KMS-11 (cell line): ENCODE measurements around the gene PLA2G4E.

Experiments used
- H2AFZ ChIP-seq: fragments of 200-600 bp; sonication (generic); 2 replicates; pipeline ENCODE4 v1.6.1; 2016; ENCODE audit warnings: antibody characterized with exemption, mixed run types, low read depth
- H3K27ac ChIP-seq: fragments of 200-600 bp; sonication (generic); 2 replicates; pipeline ENCODE4 v1.6.1; 2016; ENCODE audit warnings: mild to moderate bottlenecking, mixed run types
- H3K27me3 ChIP-seq: fragments of 200-600 bp; sonication (generic); 2 replicates; pipeline ENCODE4 v1.6.1; 2017; ENCODE audit warnings: mild to moderate bottlenecking, low read depth, mixed run types, moderate library complexity; ENCODE audit not compliant: insufficient read depth
- H3K36me3 ChIP-seq: fragments of 200-600 bp; sonication (generic); 2 replicates; pipeline ENCODE4 v1.6.1; 2017; ENCODE audit warnings: mild to moderate bottlenecking, mixed run types; ENCODE audit not compliant: insufficient read depth
- H3K4me1 ChIP-seq: fragments of 200-600 bp; sonication (generic); 2 replicates; pipeline ENCODE4 v1.6.1; 2016; ENCODE audit warnings: mild to moderate bottlenecking, low read depth, mixed run types; ENCODE audit not compliant: poor library complexity, severe bottlenecking
- H3K4me2 ChIP-seq: fragments of 200-600 bp; sonication (generic); 2 replicates; pipeline ENCODE4 v1.7.0; 2016; ENCODE audit warnings: mild to moderate bottlenecking, mixed run types
- H3K4me3 ChIP-seq: fragments of 200-600 bp; sonication (generic); IDR thresholded peaks from 2 replicates; pipeline ENCODE4 v1.6.1; 2017; ENCODE audit warnings: low read depth, low read length, mixed read lengths; ENCODE audit not compliant: insufficient read depth
- H3K79me2 ChIP-seq: fragments of 200-600 bp; sonication (generic); 2 replicates; pipeline ENCODE4 v1.6.1; 2016; ENCODE audit warnings: low read depth, mixed run types; ENCODE audit not compliant: insufficient read depth
- H3K9ac ChIP-seq: fragments of 200-600 bp; sonication (generic); 2 replicates; pipeline ENCODE4 v1.6.1; 2016; ENCODE audit warnings: mild to moderate bottlenecking, mixed run types
- H4K20me1 ChIP-seq: fragments of 200-600 bp; sonication (generic); 2 replicates; pipeline ENCODE4 v1.6.1; 2016; ENCODE audit warnings: mild to moderate bottlenecking, mixed run types; ENCODE audit not compliant: insufficient read depth
- TF ChIP-seq, protein P1 (sequence below): fragments of 200-600 bp; sonication (generic); conservative IDR thresholded peaks from 2 replicates; pipeline ENCODE4 v1.6.1; 2017; ENCODE audit warnings: low read depth, mild to moderate bottlenecking, antibody characterized with exemption, low read length, moderate library complexity, mixed read lengths

Gene PLA2G4E

DNA sequence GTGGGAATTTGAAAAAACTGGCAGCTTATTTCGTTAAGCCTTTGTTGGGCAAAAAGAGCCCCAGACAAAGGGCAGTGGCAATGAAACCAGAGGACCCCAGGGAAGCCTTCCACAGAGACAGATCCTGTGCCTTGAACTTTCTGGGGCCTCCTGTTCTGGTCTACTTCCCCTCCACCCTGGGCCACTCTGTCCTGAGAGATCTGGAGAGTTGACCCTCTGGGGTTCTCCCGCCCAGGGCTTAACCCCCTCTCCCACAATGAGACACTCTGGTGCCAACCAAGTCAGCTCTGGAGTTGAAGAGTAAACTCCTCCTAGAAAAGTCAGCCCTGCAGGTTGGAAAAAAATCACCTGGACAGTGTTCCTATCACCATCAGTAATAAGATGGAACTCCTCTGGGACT is 69.3 kb downstream of the PLA2G4E start:
- Histone ChIP-seq H3K36me3 (no peaks in the 10 kb centered on the region), H3K9ac (no peak overlapping the region), H3K79me2 (no peaks in the 10 kb centered on the region), H3K27ac (no peak overlapping the region), H3K4me1 (no peaks in the 10 kb centered on the region), H2AFZ (no peak overlapping the region), H3K27me3 (no peaks in the 10 kb centered on the region), H3K4me3 (no peak overlapping the region), H3K4me2 (no peak overlapping the region), H4K20me1 (no peaks in the 10 kb centered on the region)
- TF ChIP-seq, protein P1, sequence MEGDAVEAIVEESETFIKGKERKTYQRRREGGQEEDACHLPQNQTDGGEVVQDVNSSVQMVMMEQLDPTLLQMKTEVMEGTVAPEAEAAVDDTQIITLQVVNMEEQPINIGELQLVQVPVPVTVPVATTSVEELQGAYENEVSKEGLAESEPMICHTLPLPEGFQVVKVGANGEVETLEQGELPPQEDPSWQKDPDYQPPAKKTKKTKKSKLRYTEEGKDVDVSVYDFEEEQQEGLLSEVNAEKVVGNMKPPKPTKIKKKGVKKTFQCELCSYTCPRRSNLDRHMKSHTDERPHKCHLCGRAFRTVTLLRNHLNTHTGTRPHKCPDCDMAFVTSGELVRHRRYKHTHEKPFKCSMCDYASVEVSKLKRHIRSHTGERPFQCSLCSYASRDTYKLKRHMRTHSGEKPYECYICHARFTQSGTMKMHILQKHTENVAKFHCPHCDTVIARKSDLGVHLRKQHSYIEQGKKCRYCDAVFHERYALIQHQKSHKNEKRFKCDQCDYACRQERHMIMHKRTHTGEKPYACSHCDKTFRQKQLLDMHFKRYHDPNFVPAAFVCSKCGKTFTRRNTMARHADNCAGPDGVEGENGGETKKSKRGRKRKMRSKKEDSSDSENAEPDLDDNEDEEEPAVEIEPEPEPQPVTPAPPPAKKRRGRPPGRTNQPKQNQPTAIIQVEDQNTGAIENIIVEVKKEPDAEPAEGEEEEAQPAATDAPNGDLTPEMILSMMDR, result no peak

DNA sequence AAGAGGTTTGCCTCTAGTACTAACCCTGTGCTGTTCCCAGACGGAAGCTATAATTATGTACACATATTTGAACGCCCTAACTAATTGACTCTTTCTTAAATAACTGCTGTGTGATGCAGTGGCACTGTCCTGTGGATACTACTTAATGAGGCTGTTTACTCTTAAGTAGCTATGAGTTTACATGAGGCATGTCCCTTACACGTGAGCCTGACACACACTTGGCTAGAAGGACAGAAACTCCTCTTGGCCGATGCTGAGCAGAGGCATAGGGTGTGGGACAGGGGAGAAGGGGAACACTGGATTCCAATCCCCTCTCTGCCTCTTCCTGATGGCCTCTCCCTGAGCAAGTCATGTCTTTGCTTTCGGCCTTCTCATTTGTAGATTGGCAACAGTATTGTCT is 70.4 kb downstream of the PLA2G4E start:
- H3K79me2 ChIP-seq, result no peaks in the 10 kb centered on the region
- H3K36me3 ChIP-seq, result no peaks in the 10 kb centered on the region
- TF ChIP-seq, protein P1, result no peak
- no peak overlapping the region for H3K27ac ChIP-seq
- H3K27me3 ChIP-seq, result no peaks in the 10 kb centered on the region
- H4K20me1 ChIP-seq, result no peaks in the 10 kb centered on the region
- H3K4me2 ChIP-seq, result no peak overlapping the region
- H3K4me1 ChIP-seq, result no peaks in the 10 kb centered on the region
- H3K9ac ChIP-seq, result no peak overlapping the region
- H2AFZ ChIP-seq, result no peak overlapping the region
- no peak overlapping the region for H3K4me3 ChIP-seq

DNA sequence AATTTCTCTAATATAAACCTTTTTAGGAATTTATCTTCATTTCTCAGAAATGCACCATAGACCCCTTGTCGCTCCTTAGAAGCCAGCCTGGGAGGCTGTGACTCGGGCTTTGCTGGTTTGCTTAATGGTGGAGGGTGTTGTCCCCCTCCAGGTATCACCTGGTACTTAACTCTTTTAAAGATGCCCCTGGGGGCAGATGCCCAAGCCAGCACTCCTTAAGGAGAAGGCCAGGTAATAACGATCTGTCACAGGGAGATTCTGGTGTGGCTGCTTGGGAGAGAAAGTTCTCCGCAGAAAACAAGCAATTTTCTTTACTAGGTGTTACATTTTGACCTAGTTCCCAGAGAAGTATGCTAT is 70.7 kb downstream of the PLA2G4E start:
- Histone ChIP-seq H3K27me3 (no peaks in the 10 kb centered on the region), H3K36me3 (no peaks in the 10 kb centered on the region), H3K4me1 (no peaks in the 10 kb centered on the region), H3K4me2 (no peak overlapping the region), H3K4me3 (no peak overlapping the region), H4K20me1 (no peaks in the 10 kb centered on the region), H2AFZ (no peak overlapping the region), H3K9ac (no peak overlapping the region), H3K79me2 (no peaks in the 10 kb centered on the region), H3K27ac (no peak overlapping the region)
- TF ChIP-seq, protein P1, result no peak

DNA sequence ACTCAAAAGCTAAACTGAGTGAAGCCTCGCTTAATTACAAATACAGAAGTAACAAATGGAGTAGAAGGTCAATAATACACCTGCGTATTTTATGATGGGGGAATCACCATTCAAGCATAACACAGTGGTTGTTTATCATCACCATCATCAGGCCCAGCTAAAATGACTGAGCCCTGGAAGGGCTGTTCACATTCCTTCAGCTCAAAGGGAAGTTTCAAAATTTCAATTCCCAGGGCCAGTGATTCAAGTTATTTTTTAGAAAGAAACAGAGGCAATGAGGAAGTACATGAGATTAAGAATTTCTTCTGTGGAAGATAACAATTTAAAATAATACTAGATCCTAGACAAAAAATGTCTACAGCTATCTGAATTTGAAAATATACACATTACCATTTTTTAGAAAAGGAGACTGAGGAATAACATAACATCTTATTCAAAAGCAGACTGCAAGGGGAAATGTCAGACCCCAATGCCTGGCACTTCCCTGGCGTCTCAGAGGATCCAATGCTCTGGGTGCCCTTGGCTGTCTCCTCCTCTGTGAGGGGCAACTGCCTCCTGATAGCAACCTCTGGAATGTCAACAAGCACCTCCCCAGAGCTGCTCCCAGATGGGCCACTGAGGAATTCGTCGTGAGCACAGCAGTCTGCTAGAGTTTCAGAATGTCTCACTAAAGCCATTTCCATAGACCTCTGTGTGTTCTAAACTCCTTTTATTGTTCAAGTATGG is 71.3 kb downstream of the PLA2G4E start:
- H3K27ac ChIP-seq, result no peak overlapping the region

More for the DNA sequence above, 71.3 kb downstream of the PLA2G4E start:
- Histone ChIP-seq H3K36me3 (no peaks in the 10 kb centered on the region), H3K79me2 (no peaks in the 10 kb centered on the region), H3K4me1 (no peaks in the 10 kb centered on the region), H3K4me3 (no peak overlapping the region), H3K27me3 (no peaks in the 10 kb centered on the region), H3K4me2 (no peak overlapping the region), H4K20me1 (no peaks in the 10 kb centered on the region), H3K9ac (no peak overlapping the region), H2AFZ (no peak overlapping the region)
- TF ChIP-seq, protein P1, result no peak
